Measurements from ENCODE around the gene CASP9.
"Not testable (repeated sequence)": the region's sequence is repeated elsewhere in the genome, so short reads cannot be mapped to it uniquely, and the experiment has no call there.

Gene CASP9

DNA sequence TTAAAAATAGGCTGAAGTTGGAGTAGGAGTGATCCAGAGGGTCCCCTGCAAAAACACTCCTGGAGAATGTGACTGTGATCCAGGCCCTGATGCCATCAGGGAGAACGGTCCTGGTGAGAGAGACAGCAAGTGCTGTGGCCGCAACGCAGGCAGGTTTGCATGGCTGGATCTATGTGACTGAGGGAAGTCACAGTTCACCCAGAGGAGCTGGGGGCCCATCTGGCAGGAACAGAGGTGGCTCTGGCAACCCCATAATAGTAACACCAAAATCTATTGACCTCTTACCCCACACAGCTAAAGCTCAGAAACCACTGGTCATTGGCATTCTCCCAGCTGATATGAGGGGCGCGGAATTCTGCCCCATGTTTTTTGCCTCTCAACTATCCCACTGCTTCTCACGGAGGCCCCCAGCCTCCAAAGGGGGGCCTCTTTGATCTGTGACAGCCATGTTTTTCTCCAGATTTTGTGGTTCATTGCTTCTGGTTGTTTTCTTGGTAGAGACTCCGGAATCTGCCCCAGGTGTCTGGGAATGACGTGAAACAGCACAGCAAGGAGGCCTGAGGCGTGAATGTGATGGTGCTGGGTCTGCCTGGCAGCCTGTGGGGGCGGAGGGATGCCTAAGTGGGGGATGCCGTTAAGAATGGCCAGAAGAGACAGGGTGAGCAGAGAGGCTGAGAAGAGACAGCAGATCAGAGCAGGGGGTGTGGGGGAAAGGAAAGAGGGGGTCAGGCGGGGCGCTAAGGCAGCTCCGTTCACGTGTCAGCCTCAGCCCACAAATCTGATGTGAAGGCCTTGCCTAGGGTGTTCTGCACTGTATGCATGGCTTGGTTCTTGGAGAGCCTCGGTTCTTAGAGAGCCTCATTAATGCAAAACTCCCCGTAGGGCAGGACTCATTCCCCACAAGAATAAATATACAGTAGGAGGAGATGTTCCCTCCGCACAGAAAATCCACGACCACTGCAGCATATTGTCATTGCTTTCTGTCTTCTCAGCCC is 23.5 kb downstream of the CASP9 start:
- DNase-seq (ENCODE audit: low read depth in 2 of 2), result no peak

DNA sequence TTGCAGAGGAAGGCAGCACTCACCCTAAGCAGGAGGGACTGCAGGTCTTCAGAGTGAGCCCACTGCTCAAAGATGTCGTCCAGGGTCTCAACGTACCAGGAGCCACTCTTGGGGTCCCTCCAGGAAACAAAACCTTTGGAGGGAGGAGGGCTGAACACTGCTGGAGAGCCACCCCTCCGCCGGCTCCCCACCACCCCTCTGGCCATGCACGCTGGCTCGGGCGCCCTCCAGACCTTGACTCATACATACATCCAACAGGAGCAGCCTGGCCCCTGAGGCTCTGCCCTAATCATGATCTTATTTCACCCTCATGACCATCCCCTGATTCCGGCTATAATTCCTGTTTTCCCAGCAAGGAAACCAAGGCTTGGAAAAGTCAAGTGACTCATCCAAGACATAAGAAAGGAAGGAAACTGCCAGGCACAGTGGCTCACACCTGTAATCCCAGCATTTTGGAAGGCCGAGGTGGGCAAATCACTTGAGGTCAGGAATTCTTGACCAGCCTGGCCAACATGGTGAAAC is 30.1 kb downstream of the CASP9 start:
- no peak for DNase-seq (ENCODE audit: low read depth in 2 of 2)

DNA sequence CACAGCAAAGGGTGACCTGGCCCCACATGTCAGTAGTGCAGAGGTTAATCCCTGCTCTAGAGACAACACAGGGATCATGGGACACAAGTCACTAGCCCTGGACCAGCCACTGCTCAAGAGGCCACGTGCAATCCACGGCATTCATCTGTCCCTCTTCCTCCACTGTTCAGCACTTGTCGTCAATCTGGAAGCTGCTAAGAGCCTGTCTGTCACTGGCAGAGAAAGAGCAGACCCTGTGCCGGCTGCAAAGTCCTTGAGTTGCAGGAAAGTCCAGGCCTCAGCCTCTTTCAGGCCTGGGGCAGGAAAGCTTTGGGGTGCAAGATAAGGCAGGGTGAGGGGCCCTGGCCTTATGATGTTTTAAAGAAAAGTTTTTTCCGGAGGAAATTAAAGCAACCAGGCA is 31.4 kb downstream of the CASP9 start:
- DNase-seq (ENCODE audit: low read depth in 2 of 2), result no peak

DNA sequence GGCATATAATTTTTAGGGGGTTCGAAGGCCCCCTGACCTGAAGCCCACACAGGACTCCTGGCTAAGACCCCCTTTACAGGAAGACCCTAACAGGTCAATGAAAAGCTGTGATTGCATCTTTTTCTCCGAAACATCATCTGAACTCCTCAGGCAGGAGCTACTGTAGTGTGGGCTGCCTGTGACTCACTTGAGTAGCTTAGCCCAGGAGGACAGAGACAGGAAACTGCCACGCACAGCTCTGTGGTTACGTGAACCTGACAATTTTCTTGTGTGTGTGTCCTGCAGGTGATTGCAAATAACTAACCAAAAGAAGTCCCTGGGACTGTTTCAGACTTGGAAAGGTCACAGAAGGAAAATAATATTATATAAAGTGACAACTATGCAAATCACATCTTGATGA is 33.0 kb downstream of the CASP9 start:
- DNase-seq (ENCODE audit: low read depth in 2 of 2), result not testable (repeated sequence)

- DNase-seq (ENCODE audit: low read depth in 2 of 2), result no peak
These were observed 34.8 kb downstream of the CASP9 start for GRCh38 chr1:15489052-15489736.

GRCh38 chr1:15488371-15488770 is 35.6 kb downstream of the CASP9 start:
- DNase-seq (ENCODE audit: low read depth in 2 of 2), result no peak

DNA sequence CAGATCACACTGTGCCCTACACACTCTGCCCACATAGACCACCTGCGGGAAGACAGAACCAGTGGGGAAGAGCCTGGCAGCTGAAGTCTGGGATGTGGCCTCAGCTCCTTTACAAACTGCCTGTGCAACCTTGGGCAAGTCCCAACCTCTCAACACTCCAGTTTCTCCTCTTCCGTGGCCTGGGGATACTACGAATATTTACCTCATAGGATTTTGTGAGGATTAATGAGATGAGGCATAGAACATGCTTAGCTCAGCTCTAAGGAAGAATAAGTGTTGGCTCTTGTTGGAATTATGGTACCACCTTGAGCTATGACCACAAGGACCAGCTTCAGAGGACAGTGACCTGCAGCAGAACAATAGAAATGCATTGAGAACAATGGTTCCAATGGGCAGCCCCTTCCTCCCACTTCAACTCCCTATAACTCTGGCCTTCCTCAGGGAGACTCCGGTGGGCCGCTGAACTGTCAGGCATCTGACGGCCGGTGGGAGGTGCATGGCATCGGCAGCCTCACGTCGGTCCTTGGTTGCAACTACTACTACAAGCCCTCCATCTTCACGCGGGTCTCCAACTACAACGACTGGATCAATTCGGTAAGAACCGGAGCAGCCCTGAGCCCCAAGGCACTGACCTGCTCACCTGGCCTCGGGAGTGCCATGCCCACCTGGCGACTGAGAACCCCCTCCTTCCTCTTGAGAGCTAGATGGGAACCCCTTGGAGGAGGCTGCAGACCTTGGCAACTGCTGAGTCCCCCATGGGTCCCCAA is 37.0 kb downstream of the CASP9 start:
- not testable (repeated sequence) for DNase-seq (ENCODE audit: low read depth in 2 of 2)

DNA sequence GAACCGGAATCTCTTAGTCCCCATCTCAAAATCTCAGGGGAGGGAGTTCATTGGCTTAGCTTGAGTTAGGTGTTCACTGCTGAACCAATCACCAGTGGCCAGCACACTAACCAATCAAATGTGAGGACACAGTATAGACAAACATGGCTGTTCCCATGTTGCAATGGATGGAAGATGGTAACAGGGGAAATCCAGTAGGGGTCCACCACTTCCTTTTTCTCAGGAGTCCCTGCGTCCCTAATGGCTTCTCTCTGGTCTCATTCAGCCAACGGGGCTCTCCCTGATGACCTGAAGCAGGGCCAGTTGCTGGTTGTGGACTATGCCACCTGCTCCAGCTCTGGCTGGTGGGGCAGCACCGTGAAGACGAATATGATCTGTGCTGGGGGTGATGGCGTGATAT is 38.4 kb downstream of the CASP9 start:
- DNase-seq (ENCODE audit: low read depth in 2 of 2), result no peak

DNA sequence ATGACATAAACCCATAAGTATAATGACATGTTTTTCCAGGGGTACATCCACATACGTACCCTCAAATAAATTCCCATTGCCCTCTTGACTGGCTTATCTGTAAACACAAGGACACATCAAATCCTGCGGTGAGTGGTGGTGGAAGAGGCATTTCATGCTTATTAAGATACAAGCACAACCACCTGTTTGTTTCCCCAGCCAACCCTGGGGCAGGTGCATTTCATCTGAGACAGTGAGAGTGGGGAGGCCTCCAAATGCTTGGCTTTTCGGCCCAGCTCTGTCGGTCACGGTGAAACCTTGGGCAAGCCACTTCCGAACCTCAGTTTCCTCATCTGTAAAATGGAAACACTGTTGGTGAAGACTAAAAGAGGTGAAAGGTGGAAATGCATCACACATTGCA is 39.6 kb downstream of the CASP9 start:
- DNase-seq (ENCODE audit: low read depth in 2 of 2), result not testable (repeated sequence)

GRCh38 chr1:15483971-15484370 is 40.0 kb downstream of the CASP9 start:
- DNase-seq (ENCODE audit: low read depth in 2 of 2), result no peak

DNA sequence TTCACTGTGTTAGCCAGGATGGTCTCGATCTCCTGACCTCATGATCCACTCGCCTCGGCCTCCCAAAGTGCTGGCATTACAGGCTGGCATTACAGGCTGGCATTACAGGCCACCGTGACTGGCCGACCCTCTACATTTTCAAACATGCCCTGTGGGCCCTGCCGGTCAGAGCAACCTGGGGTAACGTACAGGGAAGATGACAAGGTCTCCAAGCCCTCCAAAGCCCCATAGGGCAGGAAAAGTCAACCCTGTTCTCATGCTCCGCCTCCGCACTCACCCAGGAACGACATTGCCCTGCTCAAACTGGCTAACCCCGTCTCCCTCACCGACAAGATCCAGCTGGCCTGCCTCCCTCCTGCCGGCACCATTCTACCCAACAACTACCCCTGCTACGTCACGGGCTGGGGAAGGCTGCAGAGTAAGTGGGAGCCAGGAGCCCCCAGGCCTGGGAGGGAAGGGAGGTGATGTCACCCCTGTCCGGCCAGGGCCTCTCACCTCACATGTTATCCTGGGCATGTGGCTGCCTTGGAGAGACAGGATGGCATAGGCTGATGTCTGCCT is 41.0 kb downstream of the CASP9 start:
- DNase-seq (ENCODE audit: low read depth in 2 of 2), result not testable (repeated sequence)

DNA sequence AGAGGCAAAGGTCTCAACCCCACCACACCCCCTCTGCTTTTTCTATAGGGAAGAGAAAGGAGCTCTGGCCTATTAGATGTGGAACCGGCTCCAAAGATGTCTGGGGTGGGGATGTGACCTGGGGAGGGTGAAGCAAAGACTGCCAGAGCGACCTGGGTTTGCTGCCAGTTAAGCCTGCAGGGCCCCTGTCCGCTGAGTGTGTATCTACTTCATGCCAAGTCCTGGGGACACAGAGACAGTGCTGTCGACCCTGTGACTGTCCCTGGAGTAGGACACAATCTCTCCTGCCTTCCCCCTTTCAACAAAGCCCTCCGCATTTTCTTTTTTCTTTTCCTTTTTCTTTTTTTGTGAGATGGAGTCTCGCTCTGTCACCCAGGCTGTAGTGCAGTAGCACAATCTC is 41.6 kb downstream of the CASP9 start:
- DNase-seq (ENCODE audit: low read depth in 2 of 2), result not testable (repeated sequence)

- no peak for DNase-seq (ENCODE audit: low read depth in 2 of 2)
These were observed 44.2 kb downstream of the CASP9 start for GRCh38 chr1:15479654-15480347.

GRCh38 chr1:15477646-15478212 is 46.3 kb downstream of the CASP9 start:
- DNase-seq (ENCODE audit: low read depth in 2 of 2), result no peak

- no peak for DNase-seq (ENCODE audit: low read depth in 2 of 2)
These were observed 47.1 kb downstream of the CASP9 start for GRCh38 chr1:15476927-15477326.

DNA sequence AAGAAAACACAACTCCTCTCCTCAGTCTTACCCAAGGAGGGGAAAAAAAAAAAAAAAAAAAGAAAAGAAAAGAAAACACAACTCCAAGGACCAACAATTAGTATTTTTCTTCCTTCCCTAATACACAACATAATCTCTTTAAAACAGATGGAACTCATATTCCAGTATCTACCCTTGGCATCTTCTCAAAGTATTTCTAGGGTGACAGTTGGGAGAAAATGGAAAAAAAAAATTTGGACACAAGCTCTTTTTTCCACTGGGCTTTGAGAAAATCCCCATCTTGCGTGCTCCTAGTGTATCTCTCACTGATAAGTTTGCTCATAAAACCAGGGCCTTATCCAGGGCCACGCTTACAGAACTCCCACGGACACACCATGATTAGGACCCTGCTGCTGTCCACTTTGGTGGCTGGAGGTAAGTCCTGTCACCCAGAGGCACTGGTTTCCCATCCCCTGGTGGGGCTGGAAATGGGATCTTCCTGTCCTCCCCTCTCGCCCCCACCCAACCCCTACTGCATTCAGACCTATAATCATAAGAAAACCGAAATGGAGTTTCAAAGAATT is 48.2 kb downstream of the CASP9 start, which contains the start of gene CELA2B:
CELA2B (plus strand) TSS at position 353 of the 563 bp plus-strand sequence; CDS start at position 375, 22 bp downstream.
- DNase-seq (ENCODE audit: low read depth in 2 of 2), result no peak

DNA sequence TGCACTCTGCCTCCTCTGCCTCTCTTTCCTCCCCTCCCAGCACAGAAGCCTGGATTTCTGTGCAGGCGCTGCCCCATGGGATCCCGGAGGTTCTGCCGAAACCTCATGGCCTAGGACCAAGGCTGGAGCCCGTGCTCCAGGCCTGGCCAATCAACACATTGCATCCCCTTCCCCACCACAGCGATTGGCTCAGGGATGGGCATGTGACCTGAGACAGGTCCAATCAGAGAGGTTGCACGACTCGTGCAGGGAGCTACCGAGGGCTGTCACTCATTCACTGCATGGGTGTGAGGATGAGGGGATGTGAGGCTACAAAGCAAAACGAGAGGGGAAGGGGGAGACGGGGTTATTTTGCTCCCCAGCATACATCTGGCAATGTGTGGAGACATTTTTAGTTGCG is 51.4 kb downstream of the CASP9 start:
- no peak for DNase-seq (ENCODE audit: low read depth in 2 of 2)

GRCh38 chr1:15471723-15472122 is 52.3 kb downstream of the CASP9 start:
- DNase-seq (ENCODE audit: low read depth in 2 of 2), result not testable (repeated sequence)

GRCh38 chr1:15471067-15471466 is 52.9 kb downstream of the CASP9 start:
- not testable (repeated sequence) for DNase-seq (ENCODE audit: low read depth in 2 of 2)

DNA sequence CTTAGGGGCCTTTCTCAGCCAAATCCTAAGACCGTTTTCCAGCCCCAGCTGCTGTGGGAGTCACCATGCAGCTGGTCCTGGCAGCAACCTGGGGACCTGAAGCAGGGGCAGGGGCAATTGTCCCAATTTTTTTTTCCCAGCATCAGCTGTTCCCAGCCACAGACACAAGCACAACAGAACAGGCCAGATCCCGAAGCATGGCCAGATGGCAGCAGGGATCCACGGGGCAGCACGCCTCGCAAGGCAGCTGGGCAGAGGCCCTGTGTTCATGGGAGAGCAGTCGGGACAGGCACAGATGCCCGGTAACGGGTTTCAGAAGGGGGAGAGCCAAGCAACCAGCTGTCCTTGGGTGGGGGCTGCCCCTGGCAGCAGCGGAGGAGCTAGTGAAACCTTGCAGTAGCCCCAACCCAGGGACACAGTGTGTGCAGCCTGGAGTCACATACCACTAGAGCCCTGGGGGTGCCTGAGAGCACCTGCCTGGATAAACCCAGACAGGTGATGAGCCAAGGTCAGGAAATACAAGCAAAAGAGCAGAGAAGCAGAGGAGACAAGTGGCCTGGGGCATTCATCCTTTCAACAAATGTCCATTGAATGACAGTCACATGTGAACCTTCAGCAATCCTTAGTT is 54.1 kb downstream of the CASP9 start:
- DNase-seq (ENCODE audit: low read depth in 2 of 2), result not testable (repeated sequence)
